ENCODE results near the gene RAB38. TPM values are rescaled to one million over a fixed set of nuclear protein-coding genes. Genes with fewer than 3 reads are reported as not detected.

Gene RAB38
- total RNA-seq, 1 experiment from 2014 or later: 13.3 TPM

- TF ChIP-seq ATF6 (CRISPR knock-in tag; IDR thresholded peaks at IDR 0.05) (no peak), ETV6 (CRISPR knock-in tag; IDR thresholded peaks at IDR 0.05) (no peak), ELF4 (CRISPR knock-in tag; IDR thresholded peaks at IDR 0.05; ENCODE audit: low read depth) (no peak), FOXP4 (CRISPR knock-in tag; IDR thresholded peaks at IDR 0.05) (no peak), SMAD3 (CRISPR knock-in tag; IDR thresholded peaks at IDR 0.05; ENCODE audit: borderline replicate concordance) (no peak), HMGXB4 (CRISPR knock-in tag; IDR thresholded peaks at IDR 0.05) (no peak), OVOL2 (CRISPR knock-in tag; IDR thresholded peaks at IDR 0.05; ENCODE audit: borderline replicate concordance) (no peak), ZNF317 (CRISPR knock-in tag; IDR thresholded peaks at IDR 0.05; ENCODE audit: borderline replicate concordance, low read depth) (no peak), E2F1 (CRISPR knock-in tag; IDR thresholded peaks at IDR 0.05) (no peak), ZMAT4 (CRISPR knock-in tag; IDR thresholded peaks at IDR 0.05) (no peak), CREM (CRISPR knock-in tag; IDR thresholded peaks at IDR 0.05) (no peak), ERG (CRISPR knock-in tag; IDR thresholded peaks at IDR 0.05) (no peak), ZNF671 (CRISPR knock-in tag; IDR thresholded peaks at IDR 0.05) (no peak), ZBTB43 (CRISPR knock-in tag; IDR thresholded peaks at IDR 0.05) (no peak), ZNF219 (CRISPR knock-in tag; IDR thresholded peaks at IDR 0.05; ENCODE audit: borderline replicate concordance) (no peak), PREB (CRISPR knock-in tag; IDR thresholded peaks at IDR 0.05; ENCODE audit: borderline replicate concordance) (no peak)
- H3K36me3 Mint-ChIP-seq: peaks cover 22% of the 10 kb centered on the region
- ATAC-seq (no peak), DNase-seq (ENCODE audit: low spot score) (no peak)
- peaks cover 41% of the 10 kb centered on the region for H3K9me3 Mint-ChIP-seq
- H3K27ac Mint-ChIP-seq: no peak overlapping the region
- H3K4me1 Mint-ChIP-seq: no peaks in the 10 kb centered on the region
- H3K4me3 Mint-ChIP-seq: no peak overlapping the region
- ChIA-PET CTCF (no interaction called here), POLR2A (no interaction called here)
- H3K27me3 Mint-ChIP-seq (ENCODE audit: low read depth): no peaks in the 10 kb centered on the region
Measured at GRCh38 chr11:88089134-88089533, 86.1 kb downstream of the RAB38 start.

Measured in WTC11 (cell line).